Keratinocyte (primary cell): ENCODE measurements around the gene TOR1AIP1. TPM values are rescaled to one million over a fixed set of nuclear protein-coding genes. Genes with fewer than 3 reads are reported as not detected.
A peak's percentile ranks its signal among the peaks of the same experiment; 100 is the strongest.

Experiments used
- DNase-seq: peaks from one replicate; pipeline ENCODE4 v3.0.0-alpha.2; 2011; ENCODE audit warnings: low read depth, missing footprints, low spot score
- FAIRE-seq: peaks from 2 replicates; lab custom pipeline; 2011; peaks lifted over from hg19 to GRCh38; lab: Jason Lieb, UNC
- H2AFZ ChIP-seq: 2 replicates; pipeline ENCODE4 v1.6.0; 2012; ENCODE audit warnings: low read length, control low read depth, inconsistent platforms; ENCODE audit not compliant: control insufficient read depth
- H3K27ac ChIP-seq: 2 replicates; pipeline ENCODE4 v1.5.1; 2011; ENCODE audit warnings: low read length; ENCODE audit not compliant: control insufficient read depth, insufficient read depth
- H3K27me3 ChIP-seq: 3 replicates; pipeline ENCODE4 v1.6.0; 2011; ENCODE audit warnings: low read length; ENCODE audit not compliant: control insufficient read depth, insufficient read depth; ENCODE audit errors: extremely low read depth
- H3K36me3 ChIP-seq, 2 experiments: 2 replicates in 1 of 2; 3 replicates in 1 of 2; pipeline ENCODE4 v1.5.1; 2011; ENCODE audit warnings: low read length in 2 of 2, mild to moderate bottlenecking in 1 of 2; ENCODE audit not compliant: control insufficient read depth in 2 of 2, insufficient read depth in 2 of 2; ENCODE audit errors: extremely low read depth in 1 of 2
- H3K4me1 ChIP-seq: 3 replicates; pipeline ENCODE4 v1.5.1; 2011; ENCODE audit warnings: low read length; ENCODE audit not compliant: control insufficient read depth, insufficient read depth; ENCODE audit errors: extremely low read depth
- H3K4me2 ChIP-seq: 3 replicates; pipeline ENCODE4 v1.6.0; 2011; ENCODE audit warnings: low read depth, low read length; ENCODE audit not compliant: control insufficient read depth, insufficient read depth; ENCODE audit errors: extremely low read depth
- H3K4me3 ChIP-seq, 3 experiments: fragments of 200-600 bp in 1 of 3; sonication (generic) in 1 of 3; 2 replicates in 2 of 3; 3 replicates in 1 of 3; pipeline ENCODE4 v1.5.1; 2011 to 2016; ENCODE audit warnings: low read length in 3 of 3, mild to moderate bottlenecking in 3 of 3, control low read depth in 2 of 3, inconsistent platforms in 1 of 3, low read depth in 1 of 3, mixed read lengths in 1 of 3, mixed run types in 1 of 3, moderate library complexity in 1 of 3; ENCODE audit not compliant: control insufficient read depth in 2 of 3, insufficient read depth in 2 of 3; ENCODE audit errors: extremely low read depth in 1 of 3
- H3K79me2 ChIP-seq: 2 replicates; pipeline ENCODE4 v1.6.0; 2012; ENCODE audit warnings: low read length; ENCODE audit not compliant: control insufficient read depth, insufficient read depth
- H3K9ac ChIP-seq: 3 replicates; pipeline ENCODE4 v1.6.0; 2011; ENCODE audit warnings: low read length; ENCODE audit not compliant: control insufficient read depth, insufficient read depth; ENCODE audit errors: extremely low read depth
- H3K9me1 ChIP-seq: 3 replicates; pipeline ENCODE4 v1.6.0; 2011; ENCODE audit warnings: low read length; ENCODE audit not compliant: control insufficient read depth, insufficient read depth; ENCODE audit errors: extremely low read depth
- H3K9me3 ChIP-seq: 2 replicates; pipeline ENCODE4 v1.5.1; 2012; ENCODE audit warnings: low read depth, low read length; ENCODE audit not compliant: control insufficient read depth
- H4K20me1 ChIP-seq: 3 replicates; pipeline ENCODE4 v1.6.0; 2011; ENCODE audit warnings: low read length; ENCODE audit not compliant: control insufficient read depth, insufficient read depth; ENCODE audit errors: extremely low read depth
- CTCF ChIP-seq, 3 experiments: IDR thresholded peaks in 1 of 3; conservative IDR thresholded peaks in 1 of 3; optimal IDR thresholded peaks in 1 of 3; 2 replicates in 2 of 3; 3 replicates in 1 of 3; pipeline versions ENCODE3 to v1.5.1; 2011; ENCODE audit warnings: low read length in 3 of 3, mild to moderate bottlenecking in 3 of 3, moderate library complexity in 2 of 3, control low read depth in 1 of 3, inconsistent platforms in 1 of 3; ENCODE audit not compliant: insufficient read depth in 2 of 3; ENCODE audit errors: extremely low read depth in 1 of 3
- EZH2 ChIP-seq: IDR thresholded peaks from one replicate; pipeline ENCODE4 v1.6.1; 2012; ENCODE audit warnings: inconsistent platforms, mild to moderate bottlenecking, low read length, moderate library complexity
- dilution Hi-C: fragments of 300-500 bp; cut with MboI; formaldehyde crosslinking; loops from one replicate; pipeline ENCODE4 v1.7.0; 2020; ENCODE audit warnings: low sequenced_read_pairs; ENCODE audit not compliant: extremely low pct_ligation_motif_present
- polyA plus RNA-seq, 5 experiments: library from polyadenylated mRNA; depleted of rRNA in 3 of 5; stranded (reverse) in 3 of 5; stranded (forward) in 1 of 5; unstranded in 1 of 5; fragments of >200 nt; gene quantifications; 1 replicate in 1 of 5; 2 replicates in 3 of 5; 3 replicates in 1 of 5; pipeline versions ENCODE4 v1.2.1 to v1.2.3, GENCODE V29; 2011 to 2012; ENCODE audit warnings: missing spikeins in 2 of 5, low read depth in 1 of 5, low replicate concordance in 1 of 5

TOR1AIP1 gene
- polyA plus RNA-seq, 1 donor (not counting 4 experiments of a cell fraction or from before 2014, with no cell fraction given): 50.0 TPM

GRCh38 chr1:179925922-179926849 lies 44.1 kb downstream of the TOR1AIP1 start:
- H4K20me1 ChIP-seq: no peaks in the 10 kb centered on the region
- H3K4me2 ChIP-seq: peak overlapping the region; percentile 9
- no peaks in the 10 kb centered on the region for H3K27me3 ChIP-seq
- no peak overlapping the region for H3K9ac ChIP-seq
- no peak overlapping the region for H3K4me3 ChIP-seq
- no peaks in the 10 kb centered on the region for H3K9me3 ChIP-seq
- TF ChIP-seq CTCF (optimal IDR thresholded peaks at IDR 0.05 in 1 of 3, IDR thresholded peaks at IDR 0.05 in 1 of 3, conservative IDR thresholded peaks at IDR 0.05 in 1 of 3; ENCODE audit: extremely low read depth in 1 of 3, insufficient read depth in 2 of 3, low read length in 3 of 3) (no peak), EZH2 (no peak)
- dilution Hi-C loops: no loop called here
- peaks cover 1 to 3% of the 10 kb centered on the region in 2 experiments for H3K36me3 ChIP-seq
- H3K27ac ChIP-seq: peak overlapping the region; percentile 47
- peak; percentile 13 for DNase-seq
- H3K9me1 ChIP-seq: no peaks in the 10 kb centered on the region
- no peak overlapping the region for H2AFZ ChIP-seq
- no peaks in the 10 kb centered on the region for H3K79me2 ChIP-seq
- peaks cover 11% of the 10 kb centered on the region for H3K4me1 ChIP-seq
- FAIRE-seq: no peak

GRCh38 chr1:179926850-179927205 lies 44.7 kb downstream of the TOR1AIP1 start:
- dilution Hi-C loops: no loop called here
- FAIRE-seq (no peak), DNase-seq (no peak)
- Histone ChIP-seq H3K9me1 (no peaks in the 10 kb centered on the region), H3K9me3 (no peaks in the 10 kb centered on the region), H3K4me2 (peak overlapping the region; percentile 9), H4K20me1 (no peaks in the 10 kb centered on the region), H3K27me3 (no peaks in the 10 kb centered on the region), H3K27ac (peak overlapping the region; percentile 47), H3K79me2 (no peaks in the 10 kb centered on the region), H3K4me3 (no peak overlapping the region), H3K36me3 (no peaks in the 10 kb centered on the region), H2AFZ (no peak overlapping the region), H3K9ac (no peak overlapping the region), H3K4me1 (peaks cover 11% of the 10 kb centered on the region)
- TF ChIP-seq EZH2 (no peak), CTCF (optimal IDR thresholded peaks at IDR 0.05 in 1 of 3, IDR thresholded peaks at IDR 0.05 in 1 of 3, conservative IDR thresholded peaks at IDR 0.05 in 1 of 3; ENCODE audit: extremely low read depth in 1 of 3, insufficient read depth in 2 of 3, low read length in 3 of 3) (no peak)
